Raji (cell line): ENCODE data around the gene NCOR1.
A peak's percentile ranks its signal among the peaks of the same experiment; 100 is the strongest.

Experiments
- POLR2A ChIP-seq: IDR thresholded peaks from 2 replicates; pipeline ENCODE4 v1.6.1; 2011; ENCODE audit warnings: low read depth, low read length, control low read depth; ENCODE audit not compliant: insufficient read depth

The NCOR1 gene

DNA sequence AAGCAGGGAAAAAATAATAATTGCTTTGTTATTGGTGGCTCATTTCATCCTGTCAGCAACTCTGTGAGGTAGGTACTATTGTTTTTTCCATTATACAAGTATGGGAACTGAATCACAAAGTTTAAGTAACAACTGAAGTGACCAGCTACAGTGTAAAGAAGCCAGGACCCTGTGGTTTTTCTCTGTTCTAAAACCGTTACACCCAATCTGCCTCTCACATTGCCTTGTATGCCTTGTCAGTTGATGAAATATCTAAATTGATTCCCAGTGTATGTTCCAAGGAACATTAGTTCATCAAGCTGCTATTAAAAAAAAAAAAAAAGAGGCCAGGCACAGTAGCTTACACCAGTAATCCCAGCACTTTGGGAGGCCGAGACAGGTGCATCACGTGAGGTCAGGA, 7.1 kb upstream of the NCOR1 start:
- no peak for TF ChIP-seq POLR2A

DNA sequence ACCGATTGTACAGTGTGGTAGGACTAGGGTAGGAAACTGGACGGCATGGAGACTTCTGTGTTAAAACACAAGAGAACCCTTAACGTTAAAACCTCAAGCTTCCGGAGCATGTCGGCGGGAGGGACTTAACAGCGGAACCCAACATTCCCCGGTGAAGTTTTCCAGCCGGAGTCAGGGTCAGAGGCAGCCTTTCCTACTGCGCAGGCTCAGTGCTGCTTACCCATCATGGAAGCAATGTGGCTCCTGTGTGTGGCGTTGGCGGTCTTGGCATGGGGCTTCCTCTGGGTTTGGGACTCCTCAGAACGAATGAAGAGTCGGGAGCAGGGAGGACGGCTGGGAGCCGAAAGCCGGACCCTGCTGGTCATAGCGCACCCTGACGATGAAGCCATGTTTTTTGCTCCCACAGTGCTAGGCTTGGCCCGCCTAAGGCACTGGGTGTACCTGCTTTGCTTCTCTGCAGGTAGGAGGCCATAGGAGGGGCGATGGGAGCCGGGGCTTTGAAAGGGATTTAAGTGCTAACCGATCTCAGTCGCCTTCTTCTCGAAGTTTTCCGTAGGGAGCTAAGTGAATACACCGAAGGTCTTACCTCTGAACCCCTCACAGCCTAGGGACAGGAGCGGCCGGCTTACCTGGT, 1.8 kb upstream of the NCOR1 start, which contains the start of gene PIGL:
PIGL (plus strand) TSS at position 209 of the 634 bp plus-strand sequence; CDS start at position 226, 17 bp downstream.
- peak; percentile 78 for TF ChIP-seq POLR2A

DNA sequence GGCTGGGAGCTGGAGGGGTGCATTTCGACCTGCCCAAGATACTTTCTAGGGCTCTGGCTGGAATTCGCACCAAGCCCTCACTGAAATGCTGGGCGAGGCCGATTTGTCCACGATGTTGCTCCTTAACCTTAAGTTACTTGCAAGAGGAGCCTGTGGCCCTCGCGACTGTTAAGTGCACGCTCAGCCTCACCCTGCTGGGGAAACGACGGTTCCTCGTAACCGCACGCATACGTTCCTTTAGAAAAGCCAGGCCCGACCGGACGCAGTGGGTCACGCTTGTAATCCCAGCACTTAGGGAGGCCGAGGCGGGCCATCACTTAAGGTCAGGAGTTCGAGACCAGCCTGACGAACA, 607 bp upstream of the NCOR1 start:
- TF ChIP-seq POLR2A: no peak

DNA sequence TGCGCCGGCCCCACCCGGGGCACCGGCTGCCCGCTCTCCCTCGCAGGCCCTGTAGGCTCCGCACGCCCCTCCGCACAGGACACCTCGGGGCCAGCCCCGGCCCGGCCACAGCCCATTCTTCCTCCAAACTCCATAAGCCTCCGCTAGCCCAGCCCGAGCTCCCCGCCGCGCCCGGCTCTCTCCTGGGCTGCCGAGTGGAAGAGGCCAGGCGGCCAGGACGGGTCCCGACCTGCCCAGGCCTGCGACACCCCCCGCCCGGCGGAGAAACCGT, 397 bp downstream of the NCOR1 start:
- no peak for TF ChIP-seq POLR2A

DNA sequence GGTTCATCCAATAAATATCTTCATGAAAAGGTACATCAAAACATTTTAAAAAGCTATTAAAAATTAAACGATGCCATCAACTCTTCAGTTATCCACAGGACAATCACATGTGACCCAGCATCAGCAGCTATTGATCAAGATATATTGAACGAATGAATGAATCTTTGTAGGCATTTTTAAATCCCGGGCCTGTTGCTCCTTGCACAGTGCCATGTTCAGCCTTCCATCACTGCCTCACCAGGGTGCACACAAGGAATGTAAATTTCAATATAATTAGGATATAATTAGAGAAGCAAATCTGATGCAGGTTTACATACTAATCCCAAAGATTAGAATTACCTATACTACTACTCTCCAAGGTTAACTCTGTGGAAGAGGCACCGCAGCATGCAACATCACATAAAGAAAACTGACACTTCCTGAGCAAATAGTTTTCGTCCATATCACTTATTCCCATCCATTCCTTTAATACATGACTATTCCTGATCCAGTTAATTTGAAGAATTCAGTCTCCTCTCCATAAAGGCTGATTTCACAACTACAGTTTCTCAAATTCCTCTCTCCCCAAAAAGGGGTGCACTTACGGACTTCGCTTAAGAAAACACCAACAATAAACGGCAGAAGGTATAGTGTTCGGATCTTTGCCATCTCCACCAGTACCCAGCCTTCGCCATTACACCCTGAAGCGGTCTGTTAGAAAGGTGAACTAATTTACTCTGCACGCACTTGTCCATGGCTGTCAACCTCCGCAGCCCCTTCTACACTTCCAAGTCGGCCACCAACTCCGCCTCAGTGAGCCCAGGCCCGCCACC, 938 bp downstream of the NCOR1 start:
- no peak for TF ChIP-seq POLR2A

DNA sequence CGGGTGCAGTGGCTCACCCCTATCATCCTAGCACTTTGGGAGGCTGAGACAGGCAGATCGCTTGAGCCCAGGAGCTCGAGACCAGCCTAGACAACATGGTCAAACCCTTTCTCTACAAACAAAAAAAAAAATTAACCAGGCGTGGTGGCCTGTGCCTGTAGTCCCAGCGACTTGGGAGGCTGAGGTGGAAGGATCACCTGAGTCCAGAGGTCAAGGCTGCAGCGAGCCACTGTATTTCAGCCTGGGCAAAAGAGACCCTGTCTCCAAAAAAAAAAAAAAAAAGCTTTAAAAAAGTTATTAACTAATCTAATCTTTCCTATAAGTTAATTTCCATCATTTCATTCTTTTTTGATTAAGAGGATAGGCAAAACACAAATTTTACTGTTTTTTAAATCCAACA, 2.5 kb downstream of the NCOR1 start:
- no peak for TF ChIP-seq POLR2A

DNA sequence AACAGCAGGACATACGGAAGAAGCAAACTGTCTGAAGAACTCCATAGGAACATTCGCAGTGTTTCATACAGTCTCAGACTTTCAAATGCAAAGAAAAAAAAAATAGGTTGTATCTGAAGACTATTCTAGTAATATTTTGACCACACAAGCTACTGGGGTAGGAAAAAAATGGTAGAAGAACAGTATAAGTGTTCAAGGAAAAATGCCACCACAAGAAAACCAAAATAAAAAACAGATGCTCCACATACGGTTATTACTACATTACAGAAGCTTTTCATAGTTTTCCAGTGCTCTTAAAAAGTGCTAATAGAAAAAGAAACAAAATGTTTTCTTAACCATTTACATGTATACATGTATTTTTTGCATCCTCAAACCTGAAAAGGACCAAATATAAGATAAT, 3.7 kb downstream of the NCOR1 start:
- TF ChIP-seq POLR2A: no peak

DNA sequence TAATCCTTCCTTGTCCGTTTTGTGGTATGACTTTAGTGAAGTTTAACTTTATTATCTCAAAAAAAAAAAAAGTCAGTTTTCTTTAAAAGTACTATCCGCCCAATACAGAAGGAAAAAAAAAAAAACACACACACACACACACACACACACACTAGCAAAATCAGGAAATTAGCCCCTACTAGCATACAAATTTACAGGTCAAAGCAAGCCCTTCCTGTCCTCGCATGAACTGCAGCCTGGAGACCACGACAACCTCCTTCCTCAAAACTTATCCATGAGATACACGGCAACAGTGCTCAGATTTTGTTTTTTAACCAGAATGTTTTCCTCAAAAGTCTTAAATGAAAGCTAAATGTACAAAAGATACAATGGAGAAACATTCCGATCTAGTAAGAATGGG, 16.2 kb downstream of the NCOR1 start:
- TF ChIP-seq POLR2A: no peak

DNA sequence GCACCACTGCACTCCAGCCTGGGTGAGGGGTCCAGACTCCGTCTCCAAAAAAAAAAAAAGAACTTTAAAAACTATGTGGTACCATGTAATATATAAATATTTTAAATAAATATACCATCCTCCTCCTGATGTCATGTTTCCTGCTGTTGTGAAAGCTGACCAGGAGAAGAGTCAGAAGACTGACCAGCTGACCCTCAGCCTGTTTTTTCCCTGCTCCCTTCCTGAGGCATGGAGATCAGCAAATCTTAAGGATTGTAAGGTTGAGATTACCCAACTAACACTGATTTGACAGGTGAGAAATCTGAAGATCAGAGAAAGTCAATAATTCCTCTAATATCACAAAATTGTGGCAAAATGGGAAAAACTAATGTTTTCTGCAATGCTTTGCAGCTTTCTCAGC, 18.1 kb downstream of the NCOR1 start:
- TF ChIP-seq POLR2A: no peak

DNA sequence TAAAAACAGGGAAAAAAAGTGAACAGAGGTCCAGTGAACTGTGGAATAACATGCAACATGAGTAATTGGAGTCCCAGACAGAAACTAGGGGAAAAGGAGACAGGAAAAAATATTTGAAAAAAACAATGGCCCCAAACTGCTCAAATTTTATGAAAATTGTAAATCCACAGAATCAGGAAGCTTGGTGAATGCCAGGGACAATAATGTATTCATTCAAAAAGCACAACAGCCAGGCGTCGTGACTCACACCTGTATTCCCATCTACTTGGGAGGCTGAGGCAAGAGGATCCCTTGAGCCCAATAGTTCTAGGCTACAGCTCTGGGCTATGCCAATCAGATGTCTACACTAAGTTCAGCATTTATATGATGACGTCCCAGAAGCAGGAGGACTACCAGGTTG, 23.7 kb downstream of the NCOR1 start:
- no peak for TF ChIP-seq POLR2A

DNA sequence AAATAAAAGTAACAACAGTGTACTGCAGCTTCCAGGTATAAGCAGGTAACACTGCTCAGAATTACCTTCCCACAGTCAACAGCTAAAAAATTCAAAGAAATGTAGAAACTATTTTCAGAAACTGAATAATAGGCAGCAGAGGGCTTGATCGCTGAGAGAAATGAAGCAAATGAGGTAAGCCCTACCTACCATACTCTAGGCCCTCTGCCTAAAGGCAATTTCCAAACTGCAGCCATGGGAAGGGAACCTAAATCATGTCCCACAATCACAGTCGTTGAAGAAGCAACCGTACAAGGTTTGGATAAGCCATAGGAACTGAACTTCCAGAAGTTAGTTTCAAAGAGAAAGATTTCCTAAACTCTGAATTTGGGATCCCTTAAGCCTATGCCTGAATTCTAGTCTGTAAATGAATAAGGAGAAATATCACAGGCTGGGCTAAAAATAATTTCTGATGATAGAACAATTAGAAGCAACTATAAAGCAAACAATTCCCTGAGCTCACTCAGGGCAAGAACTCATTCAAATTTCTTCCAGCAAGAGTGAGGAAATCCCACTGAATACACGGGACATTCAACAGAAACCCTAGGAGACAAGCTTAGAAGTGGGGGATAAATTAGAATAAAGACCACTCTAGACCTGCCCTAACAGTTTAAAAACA, 24.5 kb downstream of the NCOR1 start:
- TF ChIP-seq POLR2A: no peak

DNA sequence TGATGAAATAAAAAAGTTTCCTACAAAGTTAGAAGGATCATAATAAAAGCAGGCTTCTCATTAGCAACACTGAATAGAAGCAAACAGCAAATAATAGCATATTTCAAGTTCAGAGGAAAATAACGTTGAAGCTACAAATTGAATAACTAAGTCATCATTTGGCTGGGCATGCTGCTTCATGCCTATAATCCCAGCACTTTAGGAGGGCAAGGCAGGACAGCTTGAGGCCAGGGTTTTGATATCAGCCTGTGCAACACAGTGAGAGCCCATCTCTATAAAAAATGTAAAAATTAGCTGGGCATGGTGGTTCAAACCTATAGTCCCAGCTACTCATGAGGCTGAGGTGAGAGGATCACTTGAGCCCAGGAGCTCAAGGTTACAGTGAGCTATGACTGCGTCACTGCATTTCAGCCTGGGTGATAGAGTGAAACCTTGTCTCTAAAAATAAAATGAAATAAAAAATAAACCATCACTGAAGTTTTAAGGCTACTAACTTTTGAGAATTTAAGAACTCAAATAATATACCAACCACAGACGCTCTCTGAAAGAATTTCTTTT, 25.5 kb downstream of the NCOR1 start:
- TF ChIP-seq POLR2A: no peak

DNA sequence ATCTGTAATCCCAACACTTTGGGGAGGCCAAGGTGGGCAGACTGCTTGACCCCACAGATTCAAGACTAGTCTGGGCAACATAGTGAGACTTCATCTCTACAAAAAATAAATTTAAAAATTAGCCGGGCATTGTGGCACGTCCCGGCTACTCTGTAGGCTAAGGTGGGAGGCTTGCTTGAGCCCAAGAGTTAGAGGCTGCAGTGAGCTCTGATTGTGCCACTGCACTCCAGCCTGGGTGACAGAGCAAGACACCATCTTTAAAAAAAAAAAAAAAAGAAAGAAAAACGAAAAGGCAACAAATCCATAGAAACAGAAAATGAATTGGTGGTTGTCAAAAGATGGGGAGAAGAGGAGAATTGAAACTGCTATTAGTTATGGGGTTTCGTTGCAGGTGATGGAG, 27.7 kb downstream of the NCOR1 start:
- TF ChIP-seq POLR2A: no peak

DNA sequence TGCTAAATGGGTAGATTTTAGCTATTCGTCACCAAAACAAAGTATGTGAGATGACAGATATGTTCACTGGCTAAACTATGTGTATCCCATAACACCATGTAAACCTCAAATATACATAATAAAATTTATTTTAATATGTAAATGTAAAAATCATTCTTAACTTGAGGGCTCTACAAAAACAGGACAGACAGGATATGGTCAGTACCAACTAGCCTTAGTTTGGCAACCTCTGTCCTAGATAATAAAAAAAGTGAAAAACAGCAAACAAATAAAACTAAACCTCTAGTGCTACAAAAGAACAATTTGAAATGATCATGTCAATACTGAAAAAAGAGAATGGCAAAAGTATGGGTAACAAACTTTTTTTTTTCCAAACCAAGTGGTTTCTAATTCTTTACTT, 33.8 kb downstream of the NCOR1 start:
- no peak for TF ChIP-seq POLR2A

DNA sequence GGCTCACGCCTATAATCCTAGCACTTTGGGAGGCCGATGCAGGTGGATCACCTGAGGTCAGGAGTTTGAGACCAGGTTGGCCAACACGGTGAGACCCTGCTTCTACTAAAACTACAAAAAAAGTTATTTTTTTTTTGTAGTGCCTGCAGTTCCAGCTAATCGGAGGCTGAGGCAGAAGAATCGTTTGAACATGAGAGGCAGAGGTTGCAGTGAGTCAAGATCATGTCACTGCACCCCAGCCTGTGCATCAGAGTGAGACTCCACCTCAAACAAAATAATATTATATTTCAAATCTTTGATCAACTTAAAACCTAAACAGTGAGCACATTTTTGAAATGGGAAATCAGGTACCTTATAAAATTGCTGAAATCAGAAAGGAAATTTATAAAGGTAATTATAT, 36.5 kb downstream of the NCOR1 start:
- TF ChIP-seq POLR2A: no peak

DNA sequence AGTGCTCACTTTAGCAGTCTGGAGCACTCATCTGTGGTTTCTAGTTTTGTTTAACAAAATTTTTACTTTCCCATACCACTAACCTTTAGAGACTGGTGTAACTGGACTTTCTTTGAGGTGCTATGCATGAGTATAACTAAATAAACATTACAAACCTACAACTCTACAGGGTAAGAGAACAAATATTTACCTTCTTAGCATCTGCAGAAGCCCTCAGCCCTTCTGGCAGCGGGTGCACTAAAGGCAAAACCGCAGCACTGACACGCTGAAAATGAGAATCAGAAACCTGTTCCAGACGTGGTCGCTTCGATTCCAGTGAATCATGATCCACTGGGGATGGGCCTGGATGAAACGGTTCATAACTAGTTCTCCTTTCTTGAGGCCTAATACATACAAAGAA, 43.7 kb downstream of the NCOR1 start:
- no peak for TF ChIP-seq POLR2A
